SW480 (cell line): Measurements from ENCODE around the gene SH3GL1.
A peak's percentile ranks its signal among the peaks of the same experiment; 100 is the strongest.
"Not testable (repeated sequence)": the region's sequence is repeated elsewhere in the genome, so short reads cannot be mapped to it uniquely, and the experiment has no call there.

Experiments used
- DNase-seq: peaks from one replicate; pipeline ENCODE4 v3.0.0-alpha.2; 2016; ENCODE audit warnings: low spot score

The SH3GL1 gene

DNA sequence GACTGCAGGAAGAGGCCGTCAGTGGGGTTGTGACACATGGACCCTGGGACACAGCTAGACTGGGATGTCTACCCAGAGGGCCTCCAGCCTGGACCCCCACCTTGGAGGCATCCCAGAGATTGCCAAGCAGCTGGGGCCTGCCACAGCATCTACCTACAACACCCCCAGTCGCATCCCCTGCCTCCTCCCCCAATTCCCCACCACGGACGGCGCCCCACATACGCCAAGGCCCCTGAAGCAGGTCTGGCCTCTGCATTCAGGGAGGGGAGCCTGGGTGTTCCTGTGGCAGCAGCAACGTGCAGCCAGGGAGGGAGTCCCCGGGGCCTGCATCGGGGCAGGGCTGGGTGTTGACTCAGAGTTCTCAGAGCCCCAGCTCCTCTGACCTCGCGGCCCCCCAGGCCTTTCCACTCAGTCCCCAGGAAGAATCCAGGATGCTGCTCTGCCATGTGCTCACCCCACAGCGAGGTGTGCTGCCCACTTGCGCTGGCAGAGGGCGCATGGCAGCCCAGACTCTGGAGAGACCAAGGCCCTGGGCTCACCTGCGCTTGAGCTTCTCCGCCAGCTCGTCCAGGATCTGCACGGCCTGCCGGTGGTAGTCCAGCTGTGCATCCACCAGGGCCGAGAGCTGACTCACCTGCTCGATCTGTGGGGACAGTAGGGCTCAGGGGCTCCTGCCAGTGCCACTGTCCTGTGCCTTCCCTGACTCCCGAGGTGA is 37.4 kb downstream of the SH3GL1 start:
- no peak for DNase-seq

DNA sequence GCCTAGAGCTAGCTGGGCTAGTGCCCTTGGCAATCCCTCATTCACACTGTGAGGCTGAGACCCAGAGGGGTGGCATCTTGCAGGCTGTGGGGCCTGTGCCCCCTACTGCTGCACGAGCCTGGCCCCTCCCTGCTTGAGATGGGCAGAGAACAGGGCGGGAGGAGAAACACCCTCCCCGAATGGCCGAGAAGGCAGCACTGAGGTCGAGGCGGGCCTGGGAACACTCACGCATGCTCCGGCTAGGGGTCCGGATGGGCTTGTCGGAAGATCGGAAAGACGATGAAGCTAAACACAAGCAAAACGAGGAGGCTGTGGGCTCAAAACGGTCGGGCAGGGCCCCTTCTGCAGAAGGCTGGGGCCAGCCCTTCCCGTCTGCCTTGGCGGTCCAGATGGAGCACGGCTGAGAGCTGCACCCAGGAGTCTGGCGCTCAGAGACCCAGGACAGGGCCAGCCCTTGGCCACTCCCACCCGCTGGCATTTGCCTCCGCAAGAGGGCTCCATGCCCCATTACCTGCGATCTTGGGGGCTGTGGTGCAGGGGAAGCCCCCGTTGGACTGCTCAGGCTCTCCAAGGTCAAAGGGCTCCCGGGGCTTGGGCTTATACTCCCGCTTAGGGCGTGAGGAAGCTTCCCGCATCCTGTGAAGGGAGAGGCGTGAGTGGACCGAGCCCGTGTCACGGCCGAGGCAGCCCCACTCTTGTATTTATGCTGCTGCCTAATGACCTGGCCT is 38.1 kb downstream of the SH3GL1 start:
- no peak for DNase-seq

DNA sequence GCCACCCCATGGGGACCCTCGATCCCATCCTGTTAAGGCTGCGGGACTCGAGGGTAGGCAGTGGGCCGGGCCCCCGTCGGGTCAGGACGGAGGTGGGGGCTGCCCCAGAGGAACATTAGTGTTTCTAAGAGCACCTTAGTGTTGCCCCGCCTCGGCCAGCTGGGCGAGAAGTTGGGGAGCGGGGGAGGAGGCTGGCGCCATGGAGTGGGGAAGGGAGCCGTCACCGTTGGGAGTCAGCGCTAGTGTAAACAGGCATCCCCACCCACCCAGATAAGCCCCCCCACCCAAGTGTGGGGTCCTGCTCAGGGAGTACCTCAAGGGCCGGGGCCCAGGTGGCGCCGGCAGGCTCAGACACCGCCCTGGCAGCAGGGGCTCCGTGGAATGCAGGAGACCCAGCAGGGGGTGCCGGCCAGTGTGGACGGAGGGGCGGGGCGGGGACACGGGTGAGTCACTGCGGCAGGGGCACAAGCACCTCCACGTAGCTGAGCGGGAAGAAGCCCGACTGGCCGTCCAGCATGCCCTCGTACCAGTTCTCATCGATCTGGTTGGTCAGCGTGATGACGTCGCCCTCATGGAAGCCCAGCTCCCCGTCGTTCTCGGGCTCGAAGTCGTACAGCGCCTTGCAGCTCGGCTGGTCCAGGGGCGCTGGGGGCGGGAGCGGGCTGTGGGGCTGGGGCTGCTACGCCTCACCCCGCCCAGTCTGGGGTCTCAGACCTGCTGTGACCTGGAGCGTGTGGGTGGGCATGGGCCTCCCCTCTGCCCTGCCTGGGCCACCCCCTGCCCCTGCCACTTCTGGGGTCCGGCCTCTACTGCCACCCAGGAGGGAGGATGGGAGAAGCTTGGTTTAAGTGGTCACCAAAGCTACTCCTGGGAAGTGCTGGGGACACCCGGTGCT is 38.9 kb downstream of the SH3GL1 start:
- no peak for DNase-seq

DNA sequence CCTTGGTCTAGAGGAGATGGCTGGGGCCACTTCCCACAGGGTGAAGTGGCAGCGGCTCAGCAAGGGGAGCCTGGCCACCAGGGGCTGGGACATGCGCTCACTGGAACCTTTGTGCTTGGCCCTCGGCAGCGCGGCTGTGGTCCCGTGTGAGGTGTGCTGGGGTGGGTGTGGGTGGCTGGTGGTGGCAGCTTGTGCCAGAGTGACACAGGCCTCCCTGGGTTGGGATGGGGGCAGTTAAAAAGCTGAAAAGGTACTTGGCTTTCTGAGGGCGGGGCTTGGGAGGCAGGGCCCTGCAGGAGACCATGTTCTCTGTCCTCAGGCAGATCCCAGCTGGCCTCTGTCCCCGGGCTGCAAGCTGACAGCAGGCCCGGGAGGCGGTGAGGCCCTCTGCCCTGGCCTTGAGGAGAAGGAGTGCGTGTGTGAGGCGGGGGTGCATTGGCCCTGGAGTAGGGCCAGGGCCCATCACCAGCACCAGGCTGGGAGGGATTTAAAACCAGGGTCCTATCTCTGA is 39.7 kb downstream of the SH3GL1 start:
- no peak for DNase-seq

DNA sequence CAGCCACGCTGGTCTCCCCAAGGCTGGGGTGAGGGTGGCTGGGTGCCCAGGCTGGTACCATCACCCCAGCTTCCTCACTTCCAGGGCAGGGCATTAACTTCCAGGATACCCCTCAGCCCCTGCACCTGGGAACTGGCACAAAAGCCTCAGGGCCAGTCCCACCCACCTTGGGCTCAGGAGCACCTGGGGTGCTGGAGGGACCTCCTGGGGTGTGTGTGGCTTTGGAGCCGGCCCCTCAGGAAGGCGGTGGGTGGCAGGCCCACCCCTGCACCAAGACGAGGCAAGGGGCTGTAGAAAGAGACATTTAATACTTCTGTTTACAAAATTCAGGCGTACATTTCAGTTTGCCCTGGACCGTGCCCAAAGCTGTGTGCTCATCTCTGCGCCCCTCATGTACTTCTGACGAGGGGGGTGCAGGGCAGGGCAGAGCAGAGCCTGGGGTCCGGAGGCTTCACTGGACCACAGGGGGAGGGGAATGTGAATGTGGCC is 40.2 kb downstream of the SH3GL1 start:
- no peak for DNase-seq

DNA sequence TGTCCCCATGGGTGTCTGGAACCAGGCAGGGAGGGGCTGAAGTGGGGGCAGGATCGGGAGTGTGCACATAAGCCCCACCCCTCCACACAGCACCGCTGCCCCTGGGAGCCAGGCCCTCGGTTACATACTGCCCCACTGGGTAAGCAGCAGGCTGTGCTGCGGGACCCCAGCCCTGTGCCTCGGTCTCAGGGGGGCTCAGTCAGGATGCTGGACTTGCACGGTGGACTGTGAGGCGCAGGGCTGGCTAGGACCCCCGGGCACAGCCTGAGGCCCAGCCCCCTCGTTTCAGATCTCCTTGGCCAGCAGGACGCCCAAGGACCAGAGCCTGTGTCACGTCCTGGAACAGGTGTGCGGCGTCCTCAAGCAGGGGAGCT is 40.7 kb downstream of the SH3GL1 start:
- DNase-seq, result no peak

DNA sequence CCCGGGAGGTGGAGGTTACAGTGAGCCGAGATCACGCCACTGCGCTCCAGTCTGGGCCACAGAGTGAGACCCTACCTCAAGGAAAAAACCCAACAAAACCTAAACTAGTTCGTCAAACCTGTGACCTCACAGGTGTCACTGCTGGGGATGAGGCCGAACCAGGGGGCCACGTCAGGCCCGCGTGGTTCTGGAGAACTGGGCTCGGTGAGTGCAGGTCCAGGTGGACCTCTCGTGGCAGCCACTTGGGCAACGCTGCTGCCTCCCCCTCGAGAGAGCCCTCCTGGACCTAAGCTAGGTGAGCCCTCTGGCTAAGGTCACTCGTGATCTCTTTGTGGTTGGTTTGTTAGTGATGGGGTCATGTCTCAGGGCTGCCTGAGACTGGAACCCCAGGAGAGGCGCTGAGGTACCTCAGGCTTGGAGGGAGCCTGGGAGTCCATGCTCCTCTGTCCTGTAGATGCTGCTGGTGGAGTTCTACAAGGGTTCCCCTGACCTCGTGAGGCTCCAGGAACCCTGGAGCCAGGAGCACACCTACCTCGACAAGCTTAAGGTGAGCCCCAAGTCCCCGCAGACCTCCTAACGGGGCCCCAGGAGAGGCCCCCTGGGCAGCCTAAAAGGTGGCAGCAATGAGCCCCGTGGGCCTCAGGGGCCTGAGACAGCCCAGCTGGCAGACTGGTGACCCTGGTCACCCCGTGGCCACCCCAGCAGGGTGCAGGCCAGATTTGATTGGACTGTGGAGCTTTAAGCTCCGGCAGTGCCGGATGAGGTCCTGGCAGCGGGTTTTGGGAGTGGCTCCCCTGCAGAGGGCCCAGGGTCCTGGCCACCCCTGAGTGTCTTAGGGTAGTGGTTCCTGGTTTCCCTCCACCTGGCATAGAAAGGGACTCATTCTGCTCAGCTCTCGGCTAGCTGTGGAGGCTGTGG is 41.4 kb downstream of the SH3GL1 start:
- DNase-seq, result no peak

DNA sequence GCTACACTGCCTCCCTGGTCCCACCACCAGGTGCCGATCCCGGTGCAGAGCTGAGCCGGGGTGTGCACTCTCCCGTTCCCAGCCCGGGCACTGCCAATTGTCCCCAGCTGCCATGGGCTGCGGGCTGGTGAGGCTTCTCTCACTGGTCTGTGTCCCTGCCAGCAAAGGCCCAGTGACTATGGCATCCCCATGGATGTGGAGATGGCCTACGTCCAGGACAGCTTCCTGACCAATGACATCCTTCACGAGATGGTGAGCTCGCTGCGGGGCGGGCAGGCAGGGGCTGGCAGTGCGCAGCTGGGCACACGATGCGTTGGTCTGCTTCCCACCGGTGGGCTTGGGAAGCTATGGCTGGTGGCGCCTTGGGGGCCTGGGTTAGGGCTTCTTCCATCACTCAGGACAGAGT is 42.4 kb downstream of the SH3GL1 start:
- DNase-seq, result no peak

DNA sequence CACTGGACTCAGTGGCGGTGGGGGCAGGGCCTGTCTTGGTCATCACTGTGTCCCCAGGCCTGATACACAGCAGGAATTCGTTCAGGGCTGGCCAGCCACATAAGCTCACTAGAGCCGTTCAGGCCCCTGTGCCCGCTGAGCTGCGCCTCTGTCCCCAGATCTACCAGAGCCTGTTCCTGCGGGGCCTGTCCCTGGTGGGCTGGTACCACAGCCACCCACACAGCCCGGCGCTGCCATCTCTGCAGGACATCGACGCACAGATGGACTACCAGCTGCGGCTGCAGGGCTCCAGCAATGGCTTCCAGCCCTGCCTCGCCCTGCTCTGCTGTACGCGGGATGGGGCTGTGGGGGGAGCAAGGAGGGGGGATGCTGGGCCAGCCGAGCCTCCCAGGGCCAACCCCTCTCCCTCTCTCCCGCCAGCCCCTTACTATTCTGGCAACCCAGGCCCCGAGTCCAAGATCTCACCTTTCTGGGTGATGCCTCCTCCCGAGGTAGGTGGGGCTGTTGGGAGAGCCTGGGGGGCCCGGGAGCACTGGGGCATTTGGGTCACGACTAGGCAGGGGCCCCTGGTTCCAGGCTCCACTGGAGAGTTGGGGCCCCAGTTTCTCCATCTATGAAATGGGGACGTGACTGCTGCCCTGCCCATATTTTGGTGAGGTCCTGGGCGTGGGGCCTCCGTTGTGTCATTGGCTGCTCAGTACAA is 43.1 kb downstream of the SH3GL1 start:
- no peak for DNase-seq

DNA sequence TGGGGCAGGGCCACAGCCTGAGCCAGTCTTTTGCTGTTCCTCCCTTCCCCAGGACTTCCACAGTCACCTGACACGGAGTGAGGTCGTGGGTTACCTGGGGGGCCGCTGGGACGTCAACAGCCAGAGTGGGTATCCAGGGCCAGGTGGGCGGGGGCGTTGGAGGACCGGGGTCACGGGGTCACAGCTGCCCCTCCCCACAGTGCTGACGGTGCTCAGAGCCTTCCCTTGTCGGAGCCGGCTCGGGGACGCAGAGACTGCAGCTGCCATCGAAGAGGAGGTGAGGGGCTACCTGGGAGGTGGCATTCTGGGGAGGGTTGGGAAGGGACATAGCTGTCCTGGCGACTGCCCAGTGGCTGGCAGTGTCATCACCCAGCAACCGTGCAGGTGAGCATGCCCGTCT is 45.5 kb downstream of the SH3GL1 start:
- DNase-seq, result no peak

DNA sequence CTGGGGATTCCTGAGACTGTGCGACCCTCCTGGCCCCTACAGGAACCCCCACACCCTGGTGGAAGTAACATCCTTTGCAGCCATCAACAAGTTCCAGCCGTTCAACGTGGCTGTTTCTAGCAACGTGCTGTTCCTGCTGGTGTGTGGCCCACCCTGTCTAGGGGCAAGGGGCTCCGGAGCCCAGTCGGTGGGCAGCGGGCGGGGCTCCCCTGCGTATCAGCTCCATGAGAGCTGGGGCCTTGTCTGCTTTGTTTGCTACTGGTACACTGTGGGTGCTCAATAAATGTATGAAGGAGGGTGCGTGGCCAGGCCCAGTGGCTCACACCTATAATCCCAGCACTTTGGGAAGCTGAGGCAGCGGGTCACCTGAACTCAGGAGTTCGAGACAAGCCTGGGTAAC is 46.1 kb downstream of the SH3GL1 start:
- no peak for DNase-seq

DNA sequence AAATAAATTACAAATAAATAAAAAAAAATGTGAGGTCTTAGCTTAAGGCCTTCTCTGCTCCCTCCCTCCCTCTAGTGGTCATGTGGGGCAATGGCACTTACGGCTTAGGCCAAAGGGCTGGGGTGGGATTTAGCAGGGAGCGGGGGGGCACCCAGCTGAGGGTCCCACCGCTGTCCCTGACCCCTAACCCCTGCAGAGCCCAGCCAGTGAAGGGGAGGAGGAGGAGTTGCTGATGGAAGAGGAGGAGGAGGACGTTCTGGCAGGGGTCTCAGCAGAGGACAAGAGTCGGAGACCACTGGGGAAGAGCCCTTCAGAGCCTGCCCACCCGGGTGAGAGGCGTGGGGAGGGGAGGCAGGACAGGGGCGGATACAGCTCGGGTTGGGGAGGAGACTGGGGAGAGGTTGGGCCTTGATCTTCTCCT is 47.6 kb downstream of the SH3GL1 start:
- peak; percentile 36 for DNase-seq

DNA sequence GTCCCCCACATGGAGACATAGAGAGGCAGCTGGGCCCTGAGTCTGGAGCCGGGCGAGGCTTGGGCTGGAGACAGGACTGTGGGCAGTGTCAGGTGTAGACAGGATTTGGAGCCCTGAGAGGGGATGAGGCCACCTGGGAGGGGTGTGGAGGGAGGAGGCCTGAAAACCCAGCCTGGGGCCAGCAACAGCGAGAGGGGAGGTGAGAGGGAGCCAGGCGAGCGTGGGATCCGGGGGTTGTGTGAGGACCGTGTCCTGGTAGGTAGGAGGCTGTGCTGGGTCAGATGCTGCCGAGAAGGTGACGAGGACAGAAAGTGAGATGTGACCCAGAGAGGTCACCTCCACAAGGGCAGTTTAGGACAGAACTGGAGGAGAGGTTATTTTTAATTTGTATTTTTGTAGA is 49.6 kb downstream of the SH3GL1 start:
- no peak for DNase-seq

DNA sequence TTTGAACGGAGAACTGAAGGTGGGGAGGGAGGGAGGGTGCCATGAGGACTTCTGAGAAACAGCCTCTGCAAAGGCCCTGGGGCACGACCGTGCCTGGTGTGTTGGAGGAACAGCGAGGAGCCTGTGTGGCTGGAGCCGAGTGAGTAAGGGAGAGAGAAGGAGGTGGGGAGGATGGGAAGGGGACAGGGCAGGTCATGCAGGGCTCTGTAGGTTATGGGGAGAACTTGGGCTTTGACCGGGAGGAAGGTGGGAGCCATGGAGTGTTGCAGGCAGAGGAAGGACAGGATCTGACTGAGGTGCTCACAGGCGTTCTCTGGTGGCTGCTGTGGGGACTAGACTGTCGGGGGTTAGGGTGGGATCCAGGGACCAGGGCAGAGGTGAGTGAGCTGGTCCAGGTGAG is 50.2 kb downstream of the SH3GL1 start:
- no peak for DNase-seq

DNA sequence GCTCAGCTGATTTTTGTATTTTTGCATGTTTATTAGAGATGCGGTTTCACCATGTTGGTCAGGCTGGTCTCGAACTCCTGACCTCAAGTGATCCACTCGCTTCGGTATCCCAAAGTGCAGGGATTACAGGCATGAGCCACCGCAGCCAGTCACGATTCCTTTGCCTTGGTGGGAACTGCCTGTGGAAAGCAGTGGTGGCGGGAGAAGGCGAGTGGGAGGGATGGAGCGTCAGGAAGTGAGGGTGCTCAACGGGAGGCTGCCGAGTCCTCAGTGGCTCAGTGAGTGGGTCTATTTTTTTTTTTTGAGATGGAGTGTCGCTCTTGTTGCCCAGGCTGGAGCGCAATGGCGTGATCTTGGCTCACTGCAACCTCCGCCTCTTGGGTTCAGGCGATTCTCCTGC is 51.1 kb downstream of the SH3GL1 start:
- DNase-seq, result not testable (repeated sequence)

DNA sequence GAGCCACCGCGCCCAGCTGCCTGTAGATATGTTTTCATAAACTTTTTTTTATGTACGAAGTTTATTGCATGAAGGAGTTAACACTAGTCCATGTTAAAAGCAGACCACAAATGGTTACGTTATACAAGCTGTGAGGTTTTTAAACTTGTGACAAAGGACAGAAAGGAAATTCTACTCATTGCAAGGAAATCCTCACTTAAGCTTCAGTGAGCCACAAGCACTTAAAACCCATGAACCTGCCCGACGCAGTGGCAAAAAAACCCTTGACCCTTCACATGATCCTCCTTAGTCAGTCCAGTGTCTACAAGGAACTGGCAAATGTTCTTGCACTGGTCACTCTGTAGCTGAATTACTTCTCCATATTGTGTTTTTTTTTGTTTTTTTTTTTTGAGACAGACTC is 52.8 kb downstream of the SH3GL1 start:
- no peak for DNase-seq

DNA sequence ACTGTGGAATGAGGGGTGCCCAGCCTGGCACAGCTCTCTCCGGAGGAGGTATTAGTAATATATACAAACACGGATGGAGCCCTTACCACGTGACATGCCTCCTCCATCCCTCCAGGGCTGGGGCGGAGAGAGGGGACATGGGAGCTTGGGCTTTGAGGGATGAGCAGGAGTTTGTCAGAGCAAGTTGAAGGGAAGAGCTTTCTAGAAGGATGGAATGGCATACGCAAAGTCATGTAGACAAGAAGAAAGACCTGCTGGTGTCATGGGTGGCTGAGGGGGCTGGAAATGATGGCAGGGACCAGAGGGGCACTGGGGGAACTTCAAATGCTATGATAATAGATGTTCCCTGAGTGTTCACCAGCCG is 54.3 kb downstream of the SH3GL1 start:
- no peak for DNase-seq

DNA sequence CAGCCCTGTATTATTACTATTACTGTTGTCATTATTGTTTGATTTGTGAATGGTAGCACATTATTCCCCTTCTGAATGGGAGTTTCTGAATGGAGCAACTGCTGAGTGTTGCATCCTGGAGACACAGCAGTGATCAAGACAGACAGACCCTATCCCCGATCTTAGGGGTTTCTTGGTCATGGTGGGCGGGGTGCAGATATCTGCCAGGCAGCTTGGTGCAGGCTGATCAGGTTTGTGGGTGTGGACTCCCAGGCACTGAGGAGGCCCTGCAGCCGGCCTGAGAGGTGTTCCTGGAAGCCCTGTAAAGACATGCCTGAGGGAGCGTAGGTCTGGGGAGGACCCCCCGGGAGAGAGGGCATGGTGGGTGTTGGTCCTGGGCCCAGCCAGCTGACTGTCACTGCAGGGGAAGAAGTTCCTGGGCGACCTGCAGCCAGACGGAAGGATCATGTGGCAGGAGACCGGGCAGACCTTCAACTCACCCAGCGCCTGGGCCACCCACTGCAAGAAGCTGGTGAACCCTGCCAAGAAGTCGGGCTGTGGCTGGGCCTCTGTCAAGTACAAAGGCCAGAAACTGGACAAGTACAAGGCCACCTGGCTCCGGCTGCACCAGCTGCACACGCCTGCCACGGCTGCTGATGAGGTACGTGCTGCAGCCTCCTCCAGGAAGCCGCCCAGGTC is 54.9 kb downstream of the SH3GL1 start:
- no peak for DNase-seq

DNA sequence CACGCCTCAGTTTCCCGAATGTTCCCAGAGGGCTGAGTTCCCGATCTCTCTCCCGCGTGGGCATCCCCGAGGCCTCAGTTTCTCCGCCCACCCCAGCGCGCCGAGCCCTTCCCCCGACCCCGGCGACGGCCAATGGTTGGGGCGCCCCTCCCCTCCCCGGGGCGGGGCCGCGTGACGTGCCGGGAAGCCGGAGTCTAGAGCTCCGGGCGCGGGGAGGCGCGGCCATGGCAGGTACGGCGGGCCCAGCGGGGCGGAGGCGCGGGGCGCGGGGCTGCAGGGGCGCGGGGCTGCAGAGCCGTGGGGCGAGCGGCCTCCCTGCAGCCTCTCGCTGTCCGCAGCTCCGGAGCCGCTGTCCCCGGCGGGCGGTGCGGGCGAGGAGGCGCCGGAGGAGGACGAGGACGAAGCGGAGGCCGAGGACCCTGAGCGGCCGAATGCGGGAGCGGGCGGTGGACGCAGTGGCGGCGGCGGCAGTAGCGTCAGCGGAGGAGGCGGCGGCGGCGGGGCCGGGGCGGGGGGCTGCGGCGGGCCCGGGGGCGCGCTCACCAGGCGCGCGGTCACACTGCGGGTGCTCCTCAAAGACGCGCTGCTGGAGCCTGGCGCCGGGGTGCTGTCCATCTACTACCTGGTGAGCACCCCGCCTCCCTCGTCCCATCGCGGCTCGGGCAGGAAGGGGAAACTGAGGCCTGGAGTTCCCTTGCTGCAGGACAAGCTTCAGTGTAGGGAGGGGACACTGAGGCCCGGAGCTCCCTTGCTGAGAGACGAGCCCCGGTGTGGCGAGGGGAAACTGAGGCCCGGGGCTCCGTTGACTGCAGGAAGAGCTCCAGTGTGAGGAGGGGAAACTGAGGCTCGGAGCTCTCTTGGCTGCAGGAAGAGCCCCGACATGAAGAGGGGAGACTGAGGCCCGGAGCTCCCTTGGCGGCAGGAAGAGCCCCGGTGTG is 56.7 kb downstream of the SH3GL1 start, which contains the start of gene MPND:
Gene MPND, plus strand, starts transcription at position 193 of the 938 bp plus-strand sequence. Its CDS starts 32 bp downstream, at position 225.
- DNase-seq, result peak; percentile 59
